ENCODE results near the gene DNAJB1. TPM values are rescaled to one million over a fixed set of nuclear protein-coding genes. Genes with fewer than 3 reads are reported as not detected.
"Not testable (repeated sequence)": the region's sequence is repeated elsewhere in the genome, so short reads cannot be mapped to it uniquely, and the experiment has no call there.

DNAJB1 gene
- polyA plus RNA-seq, 1 donor (not counting 4 experiments of a cell fraction or from before 2014, with no cell fraction given): 265 TPM

DNA sequence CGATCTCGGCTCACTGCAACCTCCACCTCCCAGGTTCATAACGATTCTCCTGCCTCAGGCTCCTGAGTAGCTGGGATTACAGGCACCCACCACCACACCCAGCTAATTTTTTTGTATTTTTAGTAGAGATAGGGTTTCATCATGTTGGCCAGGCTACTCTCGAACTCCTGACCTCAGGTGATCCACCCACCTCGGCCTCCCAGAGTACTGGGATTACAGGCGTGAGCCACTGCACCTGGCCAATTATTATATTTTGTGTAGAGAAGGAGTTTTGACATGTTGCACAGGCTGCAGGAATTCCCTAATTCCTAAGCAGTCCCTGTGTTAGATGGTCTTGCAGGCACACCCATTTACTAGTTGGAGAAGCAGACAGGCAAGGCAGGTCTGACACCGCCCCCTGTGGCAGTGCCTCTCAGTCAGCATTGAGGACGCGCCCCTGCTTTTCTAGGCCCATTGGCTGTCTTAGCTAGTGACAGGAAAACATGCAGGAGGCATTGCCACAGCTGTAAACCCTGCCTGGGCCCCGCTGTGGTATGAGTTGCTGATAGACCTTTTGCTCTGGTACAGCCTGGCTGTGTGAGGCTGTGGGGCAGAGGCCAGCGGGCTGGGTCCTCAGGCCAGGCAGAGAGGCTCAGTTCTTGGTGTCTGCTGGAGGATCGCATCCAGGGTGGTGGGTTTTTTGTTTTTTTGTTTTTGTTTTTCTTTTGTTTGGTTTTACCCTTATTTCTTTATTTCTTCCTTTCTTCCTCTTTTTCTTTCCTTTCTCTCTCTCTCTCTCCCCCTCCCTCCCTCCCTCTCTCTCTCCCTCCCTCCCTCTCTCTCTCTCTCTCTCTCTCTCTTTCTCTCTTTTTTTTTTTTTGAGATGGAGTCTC lies 33.2 kb upstream of the DNAJB1 start:
- H3K9me3 ChIP-seq (ENCODE audit: control insufficient read depth, low read depth, low read length); H3K4me3 ChIP-seq (ENCODE audit: control insufficient read depth in 2 of 3, extremely low read depth in 1 of 3, insufficient read depth in 2 of 3, low read depth in 1 of 3, low read length in 3 of 3); H2AFZ ChIP-seq (ENCODE audit: control insufficient read depth, low read length); H3K27me3 ChIP-seq (ENCODE audit: control insufficient read depth, extremely low read depth, insufficient read depth, low read length); dilution Hi-C loops (cut with MboI; ENCODE audit: extremely low pct_ligation_motif_present, low sequenced_read_pairs); H4K20me1 ChIP-seq (ENCODE audit: control insufficient read depth, extremely low read depth, insufficient read depth, low read length); H3K4me2 ChIP-seq (ENCODE audit: control insufficient read depth, extremely low read depth, insufficient read depth, low read depth, low read length); H3K9me1 ChIP-seq (ENCODE audit: control insufficient read depth, extremely low read depth, insufficient read depth, low read length): not testable (repeated sequence)
- DNase-seq (ENCODE audit: low read depth, low spot score) (peak; percentile 75), FAIRE-seq (peak; percentile 64)
- TF ChIP-seq, protein P1, sequence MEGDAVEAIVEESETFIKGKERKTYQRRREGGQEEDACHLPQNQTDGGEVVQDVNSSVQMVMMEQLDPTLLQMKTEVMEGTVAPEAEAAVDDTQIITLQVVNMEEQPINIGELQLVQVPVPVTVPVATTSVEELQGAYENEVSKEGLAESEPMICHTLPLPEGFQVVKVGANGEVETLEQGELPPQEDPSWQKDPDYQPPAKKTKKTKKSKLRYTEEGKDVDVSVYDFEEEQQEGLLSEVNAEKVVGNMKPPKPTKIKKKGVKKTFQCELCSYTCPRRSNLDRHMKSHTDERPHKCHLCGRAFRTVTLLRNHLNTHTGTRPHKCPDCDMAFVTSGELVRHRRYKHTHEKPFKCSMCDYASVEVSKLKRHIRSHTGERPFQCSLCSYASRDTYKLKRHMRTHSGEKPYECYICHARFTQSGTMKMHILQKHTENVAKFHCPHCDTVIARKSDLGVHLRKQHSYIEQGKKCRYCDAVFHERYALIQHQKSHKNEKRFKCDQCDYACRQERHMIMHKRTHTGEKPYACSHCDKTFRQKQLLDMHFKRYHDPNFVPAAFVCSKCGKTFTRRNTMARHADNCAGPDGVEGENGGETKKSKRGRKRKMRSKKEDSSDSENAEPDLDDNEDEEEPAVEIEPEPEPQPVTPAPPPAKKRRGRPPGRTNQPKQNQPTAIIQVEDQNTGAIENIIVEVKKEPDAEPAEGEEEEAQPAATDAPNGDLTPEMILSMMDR (optimal IDR thresholded peaks at IDR 0.05 in 1 of 3, IDR thresholded peaks at IDR 0.05 in 1 of 3, conservative IDR thresholded peaks at IDR 0.05 in 1 of 3; ENCODE audit: extremely low read depth in 1 of 3, insufficient read depth in 2 of 3, low read length in 3 of 3): peak; percentile 69 to 87 (median 76)
- Histone ChIP-seq H3K4me1 (ENCODE audit: control insufficient read depth, extremely low read depth, insufficient read depth, low read length) (peaks cover 48% of the 10 kb centered on the region), H3K27ac (ENCODE audit: control insufficient read depth, insufficient read depth, low read length) (peak overlapping the region; percentile 63), H3K36me3 (ENCODE audit: control insufficient read depth in 2 of 2, extremely low read depth in 1 of 2, insufficient read depth in 2 of 2, low read length in 2 of 2) (peaks cover 0 to 13% of the 10 kb centered on the region in 2 experiments), H3K79me2 (ENCODE audit: control insufficient read depth, insufficient read depth, low read length) (peaks cover 34% of the 10 kb centered on the region), H3K9ac (ENCODE audit: control insufficient read depth, extremely low read depth, insufficient read depth, low read length) (peak overlapping the region; percentile 52)

DNA sequence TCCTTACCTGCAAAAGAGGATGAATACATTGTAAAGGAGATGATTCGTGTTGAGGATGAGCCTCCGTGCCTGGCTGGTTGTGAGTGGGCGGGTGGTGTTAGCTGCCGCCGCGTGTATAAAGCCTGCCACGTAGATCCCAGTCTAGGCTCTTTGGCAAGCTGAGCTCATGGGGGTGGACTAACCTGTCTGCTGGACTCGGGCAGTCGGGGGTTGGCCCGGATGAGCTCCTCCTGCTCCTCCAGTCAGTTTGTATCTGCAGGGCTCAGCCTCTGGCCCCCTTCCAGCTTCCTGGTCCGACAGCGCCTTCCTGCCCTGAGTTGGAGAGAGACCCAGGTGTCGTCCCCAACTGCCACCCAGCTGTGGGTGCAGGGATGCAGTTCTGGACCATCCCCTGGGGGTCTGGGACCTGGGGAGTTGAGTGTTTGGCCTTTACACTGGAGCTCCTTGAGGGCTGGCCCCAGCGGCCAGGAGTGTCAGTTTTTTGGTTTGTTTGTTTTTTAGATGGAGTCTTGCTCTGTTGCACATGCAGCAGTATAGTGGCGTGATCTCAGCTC lies 32.1 kb upstream of the DNAJB1 start:
- H3K9me1 ChIP-seq (ENCODE audit: control insufficient read depth, extremely low read depth, insufficient read depth, low read length): no peaks in the 10 kb centered on the region
- H3K9ac ChIP-seq (ENCODE audit: control insufficient read depth, extremely low read depth, insufficient read depth, low read length): peak overlapping the region; percentile 37
- peak; percentile 34 for FAIRE-seq
- H2AFZ ChIP-seq (ENCODE audit: control insufficient read depth, low read length): no peak overlapping the region
- DNase-seq (ENCODE audit: low read depth, low spot score): no peak
- no peak overlapping the region for H3K4me3 ChIP-seq (ENCODE audit: control insufficient read depth in 2 of 3, extremely low read depth in 1 of 3, insufficient read depth in 2 of 3, low read depth in 1 of 3, low read length in 3 of 3)
- dilution Hi-C loops (cut with MboI; ENCODE audit: extremely low pct_ligation_motif_present, low sequenced_read_pairs): no loop called here
- H3K9me3 ChIP-seq (ENCODE audit: control insufficient read depth, low read depth, low read length): no peaks in the 10 kb centered on the region
- peaks cover 0 to 13% of the 10 kb centered on the region in 2 experiments for H3K36me3 ChIP-seq (ENCODE audit: control insufficient read depth in 2 of 2, extremely low read depth in 1 of 2, insufficient read depth in 2 of 2, low read length in 2 of 2)
- peaks cover 49% of the 10 kb centered on the region for H3K4me1 ChIP-seq (ENCODE audit: control insufficient read depth, extremely low read depth, insufficient read depth, low read length)
- peak overlapping the region; percentile 39 for H3K4me2 ChIP-seq (ENCODE audit: control insufficient read depth, extremely low read depth, insufficient read depth, low read depth, low read length)
- peak overlapping the region; percentile 63 for H3K27ac ChIP-seq (ENCODE audit: control insufficient read depth, insufficient read depth, low read length)
- peaks cover 40% of the 10 kb centered on the region for H3K79me2 ChIP-seq (ENCODE audit: control insufficient read depth, insufficient read depth, low read length)
- TF ChIP-seq, protein P1 (optimal IDR thresholded peaks at IDR 0.05 in 1 of 3, IDR thresholded peaks at IDR 0.05 in 1 of 3, conservative IDR thresholded peaks at IDR 0.05 in 1 of 3; ENCODE audit: extremely low read depth in 1 of 3, insufficient read depth in 2 of 3, low read length in 3 of 3): no peak
- TF ChIP-seq EZH2 (IDR thresholded peaks at IDR 0.05; ENCODE audit: low read length): no peak
- no peaks in the 10 kb centered on the region for H3K27me3 ChIP-seq (ENCODE audit: control insufficient read depth, extremely low read depth, insufficient read depth, low read length)
- peaks cover 6% of the 10 kb centered on the region for H4K20me1 ChIP-seq (ENCODE audit: control insufficient read depth, extremely low read depth, insufficient read depth, low read length)

All from keratinocyte (primary cell).